Regular cardiac myocyte (primary cell): ENCODE results near the gene VTI1A. TPM values are rescaled to one million over a fixed set of nuclear protein-coding genes. Genes with fewer than 3 reads are reported as not detected.

Experiments
- total RNA-seq: library from RNA; depleted of rRNA; stranded (reverse); fragments of >200 nt; gene quantifications from 2 replicates; pipeline ENCODE4 v1.2.3, GENCODE V29; 2014

VTI1A gene
- total RNA-seq: 25.9 and 29.3 TPM in 2 replicates

GRCh38 chr10:112446855-112447619 is at the start of gene VTI1A, which contains the start of gene ZDHHC6:
Gene VTI1A (plus strand): TSS chr10:112447215. CDS start chr10:112447374, 159 bp downstream.
Gene ZDHHC6 (minus strand): TSS chr10:112446914. CDS start chr10:112445436, 1,478 bp downstream.

Other genes starting within 250 kb of the VTI1A start
- gene TECTB, start 163.8 kb upstream of the VTI1A start, total RNA-seq: not detected in 2 replicates
- 0.96 and 2.3 TPM in 2 replicates for gene ACSL5, start 73.1 kb upstream of the VTI1A start, total RNA-seq
- gene ZDHHC6, start 301 bp upstream of the VTI1A start, total RNA-seq: 26.2 and 33.9 TPM in 2 replicates